LNCAP (cell line): Measurements from ENCODE around the gene ZNF586.

Experiments
- TF ChIP-seq, protein P1 (sequence below): fragments of 450-650 bp; IDR thresholded peaks from 2 replicates; pipeline ENCODE4 v1.5.1; 2017; ENCODE audit warnings: mild to moderate bottlenecking

ZNF586 gene

DNA sequence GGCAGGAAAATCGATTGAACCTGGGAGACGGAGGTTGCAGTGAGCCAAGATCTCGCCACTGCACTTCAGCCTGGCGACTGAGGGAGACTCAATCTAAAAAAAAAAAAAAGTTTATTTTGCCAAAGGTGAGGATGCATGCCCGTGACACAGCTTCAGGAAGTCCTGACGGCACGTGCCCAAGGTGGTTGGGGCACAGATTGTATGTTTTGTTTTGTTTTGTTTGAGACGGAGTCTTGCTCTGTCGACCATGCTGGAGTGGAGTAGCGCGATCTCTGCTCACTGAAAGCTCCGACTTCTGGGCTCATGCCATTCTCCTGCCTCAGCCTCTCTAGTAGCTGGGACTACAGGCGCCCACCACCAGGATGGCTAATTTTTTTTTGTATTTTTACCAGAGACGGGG is 48.5 kb downstream of the ZNF586 start:
- TF ChIP-seq, protein P1, sequence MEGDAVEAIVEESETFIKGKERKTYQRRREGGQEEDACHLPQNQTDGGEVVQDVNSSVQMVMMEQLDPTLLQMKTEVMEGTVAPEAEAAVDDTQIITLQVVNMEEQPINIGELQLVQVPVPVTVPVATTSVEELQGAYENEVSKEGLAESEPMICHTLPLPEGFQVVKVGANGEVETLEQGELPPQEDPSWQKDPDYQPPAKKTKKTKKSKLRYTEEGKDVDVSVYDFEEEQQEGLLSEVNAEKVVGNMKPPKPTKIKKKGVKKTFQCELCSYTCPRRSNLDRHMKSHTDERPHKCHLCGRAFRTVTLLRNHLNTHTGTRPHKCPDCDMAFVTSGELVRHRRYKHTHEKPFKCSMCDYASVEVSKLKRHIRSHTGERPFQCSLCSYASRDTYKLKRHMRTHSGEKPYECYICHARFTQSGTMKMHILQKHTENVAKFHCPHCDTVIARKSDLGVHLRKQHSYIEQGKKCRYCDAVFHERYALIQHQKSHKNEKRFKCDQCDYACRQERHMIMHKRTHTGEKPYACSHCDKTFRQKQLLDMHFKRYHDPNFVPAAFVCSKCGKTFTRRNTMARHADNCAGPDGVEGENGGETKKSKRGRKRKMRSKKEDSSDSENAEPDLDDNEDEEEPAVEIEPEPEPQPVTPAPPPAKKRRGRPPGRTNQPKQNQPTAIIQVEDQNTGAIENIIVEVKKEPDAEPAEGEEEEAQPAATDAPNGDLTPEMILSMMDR, result no peak

DNA sequence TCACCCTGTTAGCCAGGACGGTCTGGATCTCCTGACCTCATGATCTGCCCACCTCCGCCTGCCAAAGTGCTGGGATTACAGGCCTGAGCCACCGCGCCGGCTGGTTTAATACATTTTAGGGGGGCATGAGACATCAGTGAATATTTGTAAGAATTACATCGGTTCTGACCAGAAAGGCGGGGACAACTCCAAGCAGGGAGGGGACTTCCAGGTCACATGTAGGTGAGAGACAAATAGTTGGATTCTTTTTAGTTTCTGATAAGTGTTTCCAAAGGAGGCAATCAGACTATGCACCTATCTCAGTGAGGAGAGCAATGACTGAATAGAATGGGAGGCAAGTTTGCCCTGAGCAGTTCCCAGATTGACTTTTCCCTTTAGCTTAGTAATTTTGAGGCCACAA is 48.9 kb downstream of the ZNF586 start:
- TF ChIP-seq, protein P1, result no peak

DNA sequence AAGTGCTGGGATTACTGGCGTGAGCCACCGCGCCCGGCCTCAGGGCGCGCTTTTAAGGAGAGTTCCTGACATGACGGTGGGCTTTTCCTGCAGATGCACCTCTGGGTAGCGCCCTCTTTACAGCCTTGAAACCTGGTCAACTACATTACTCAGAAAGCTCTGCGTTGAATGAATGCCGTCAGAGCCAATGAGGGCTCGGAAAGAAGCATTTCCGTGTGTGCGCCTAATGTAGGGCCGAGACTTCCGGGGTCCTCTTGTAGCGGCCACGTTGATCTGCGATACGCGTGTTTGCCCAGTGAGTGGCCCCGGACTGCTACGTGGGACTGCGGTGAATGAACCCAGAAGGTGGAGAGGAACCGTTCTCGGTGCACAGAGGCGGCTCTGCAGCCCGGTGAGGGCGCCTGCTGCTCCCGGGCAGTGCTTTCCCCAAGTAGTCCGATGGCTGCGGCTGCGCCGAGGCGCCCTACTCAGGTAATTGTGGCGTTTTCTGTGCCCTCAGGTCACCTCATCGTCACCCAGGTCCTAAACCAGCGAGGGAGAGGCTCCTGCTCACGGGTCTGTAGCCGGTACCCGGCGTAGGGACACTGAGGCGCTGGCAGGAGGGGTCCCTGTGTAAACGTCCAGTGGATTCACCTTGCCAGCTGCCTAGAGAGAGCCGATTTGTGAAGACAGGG is 50.1 kb downstream of the ZNF586 start:
- TF ChIP-seq, protein P1, result no peak

DNA sequence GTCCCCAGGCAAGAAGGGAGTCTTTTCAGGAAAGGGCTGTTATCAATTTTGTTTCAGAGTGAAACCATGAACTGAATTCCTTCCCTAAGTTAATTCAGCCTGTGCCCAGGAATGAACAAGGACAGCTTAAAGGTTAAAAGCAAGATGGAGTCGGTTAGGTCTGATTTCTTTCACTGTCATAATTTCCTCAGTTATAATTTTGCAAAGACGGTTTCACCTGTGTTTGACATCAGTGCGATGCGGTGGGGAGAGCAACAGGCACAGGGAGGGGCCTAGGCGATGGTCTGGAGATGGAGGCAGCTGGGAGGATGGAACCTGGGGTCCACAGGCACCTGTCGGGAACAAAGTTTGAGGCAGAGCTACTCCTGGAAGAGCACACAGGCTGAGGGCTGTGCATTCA is 51.1 kb downstream of the ZNF586 start:
- TF ChIP-seq, protein P1, result no peak

DNA sequence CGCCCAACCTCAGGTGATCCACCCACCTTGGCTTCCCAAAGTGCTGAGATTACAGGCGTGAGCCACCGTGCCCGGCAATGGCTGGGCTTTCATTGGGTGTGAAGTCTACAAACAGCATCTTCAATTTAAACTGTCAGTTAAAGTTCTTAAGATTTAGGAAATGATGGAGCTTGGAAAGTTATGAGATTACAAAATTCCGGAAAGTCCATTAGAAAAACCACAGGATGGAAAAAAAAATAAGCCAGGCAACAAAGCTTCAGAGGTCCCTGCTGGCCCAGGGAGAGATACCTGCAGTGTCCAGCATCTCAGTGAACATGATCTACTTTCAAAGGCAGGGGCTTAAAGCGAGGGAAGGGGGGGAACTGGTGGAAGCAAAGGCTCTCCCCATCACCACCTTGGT is 56.0 kb downstream of the ZNF586 start:
- TF ChIP-seq, protein P1, result no peak

DNA sequence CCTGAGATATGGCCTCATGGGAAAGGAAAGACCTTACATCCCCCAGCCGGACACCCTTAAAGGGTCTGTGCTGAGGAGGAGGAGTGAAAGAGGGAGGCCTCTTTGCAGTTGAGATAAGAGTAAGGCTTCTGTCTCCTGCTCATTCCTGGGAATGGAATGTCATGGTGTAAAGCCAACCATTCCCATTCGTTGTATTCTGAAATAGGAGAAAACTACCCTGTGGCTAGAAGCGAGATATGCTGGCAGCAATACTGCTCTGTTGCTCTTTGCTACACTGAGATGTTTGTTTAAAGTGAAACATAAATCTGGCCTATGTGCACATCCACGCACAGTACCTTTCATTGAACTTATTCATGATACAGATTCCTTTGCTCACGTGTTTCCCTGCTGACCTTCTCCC is 59.8 kb downstream of the ZNF586 start:
- TF ChIP-seq, protein P1, result no peak

DNA sequence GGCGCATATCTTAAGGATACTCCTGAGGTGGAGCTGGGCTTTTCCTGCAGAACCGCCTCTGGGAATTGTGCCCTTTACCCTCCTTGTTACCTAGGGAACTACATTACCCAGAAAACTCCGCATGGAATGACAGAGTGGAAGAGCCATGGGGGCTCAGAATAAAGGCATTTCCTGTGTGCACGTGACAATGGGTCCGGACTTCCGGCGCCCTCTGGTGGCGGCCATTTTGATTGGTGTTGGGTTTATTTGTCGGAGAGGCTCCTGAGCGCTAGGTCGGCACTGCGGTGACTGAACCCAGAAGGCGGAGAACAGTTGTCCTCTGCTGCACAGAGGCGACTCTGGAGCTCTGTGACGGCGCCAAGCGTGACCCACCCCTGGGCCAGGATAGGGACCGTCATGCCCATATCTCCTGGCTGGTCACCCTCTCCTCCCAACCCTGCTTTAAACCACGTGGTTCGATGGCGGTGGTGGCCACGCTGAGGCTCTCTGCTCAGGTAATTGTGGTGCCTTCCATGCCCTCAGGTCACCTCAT is 60.7 kb downstream of the ZNF586 start, which contains the start of gene ZNF587B:
Gene ZNF587B (plus strand): TSS at position 229 of the 532 bp plus-strand sequence. CDS start 230 bp downstream, at position 459.
- TF ChIP-seq, protein P1, result peak; percentile 37; the same call in 1 of the 2 replicates
